ENCODE results near the gene UBA52. TPM values are rescaled to one million over a fixed set of nuclear protein-coding genes. Genes with fewer than 3 reads are reported as not detected.
A peak's percentile ranks its signal among the peaks of the same experiment; 100 is the strongest.
"Not testable (repeated sequence)": the region's sequence is repeated elsewhere in the genome, so short reads cannot be mapped to it uniquely, and the experiment has no call there.

Gene UBA52
- total RNA-seq = 1,539 TPM

DNA sequence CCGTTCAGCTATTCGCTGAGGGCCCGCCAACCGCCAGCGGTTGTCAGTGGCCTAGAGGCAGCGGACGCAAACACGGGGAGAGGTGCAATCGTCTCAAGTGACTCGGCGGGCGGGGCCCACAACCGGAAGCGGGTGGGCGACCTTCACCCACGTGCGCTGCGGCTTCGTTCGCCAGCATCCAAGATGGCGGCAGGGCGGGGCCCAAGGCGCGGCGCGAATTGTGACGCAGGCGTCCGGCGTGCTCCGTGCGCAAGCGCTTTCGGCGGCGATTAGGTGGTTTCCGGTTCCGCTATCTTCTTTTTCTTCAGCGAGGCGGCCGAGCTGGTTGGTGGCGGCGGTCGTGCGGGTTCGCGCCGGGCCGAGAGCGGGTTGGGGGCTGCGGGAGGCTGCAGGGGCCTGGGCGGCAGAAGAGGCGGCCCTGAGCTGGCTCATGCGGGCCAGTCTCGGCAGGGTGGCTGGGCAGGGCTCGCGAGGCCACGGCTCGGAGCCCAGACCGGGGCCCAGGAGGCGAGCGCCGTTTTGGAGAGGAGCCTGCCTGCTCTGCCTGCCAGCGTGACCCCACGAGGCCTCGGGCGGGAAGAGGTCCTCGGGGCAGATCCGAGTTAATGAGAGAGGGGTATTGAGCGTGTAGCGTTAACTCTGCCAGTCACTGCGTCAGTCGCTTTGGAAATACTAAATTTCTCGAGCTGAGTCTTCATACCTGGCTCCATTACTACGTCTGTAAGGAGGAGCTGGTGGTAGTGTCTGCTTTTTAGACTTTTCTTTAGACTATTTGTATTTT is at the start of gene UBA52:
UBA52 (plus strand) TSS at position 294 of the 781 bp plus-strand sequence. CDS start 1,444 bp downstream, outside the sequence.
- peak; percentile 97 to 98 (median 98) for DNase-seq (ENCODE audit: low read depth in 2 of 3, low spot score in 2 of 3)

DNA sequence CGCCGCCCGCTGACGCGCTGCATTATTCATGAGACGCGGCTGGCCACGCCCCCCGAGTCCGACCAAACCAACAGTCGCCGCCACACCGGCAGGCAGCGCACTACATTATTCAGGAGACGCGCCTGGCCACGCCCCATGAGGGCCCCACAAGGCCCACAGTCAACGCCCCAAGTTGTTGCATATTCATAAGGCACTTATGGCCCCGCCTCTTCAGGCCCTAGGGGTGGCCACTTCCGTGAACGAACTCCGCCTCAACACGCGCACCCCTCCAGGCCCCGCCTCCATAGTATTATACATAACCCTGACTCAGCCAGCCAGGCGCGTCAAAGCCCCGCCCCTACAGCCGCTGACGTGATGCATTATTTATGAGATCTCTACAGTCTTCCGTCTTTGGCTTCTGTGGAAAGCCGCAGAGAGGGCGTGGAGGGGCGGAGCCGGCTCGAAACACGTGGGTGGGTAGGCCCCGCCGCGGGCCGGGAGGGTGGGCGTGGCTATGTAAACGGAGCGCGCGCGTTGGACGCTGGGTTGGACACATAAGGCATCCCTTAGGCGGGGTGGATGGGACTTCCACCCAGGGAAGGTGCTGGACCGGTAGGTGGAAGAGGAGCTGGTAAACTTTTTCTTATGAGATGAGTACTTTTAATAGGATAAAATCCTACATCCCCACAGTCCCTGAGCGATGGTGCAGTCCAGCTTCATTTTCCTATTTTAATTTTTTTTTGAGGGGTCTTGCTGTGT is 49.4 kb upstream of the UBA52 start:
- peak; percentile 99 to 100 (median 100) for DNase-seq (ENCODE audit: low read depth in 2 of 3, low spot score in 2 of 3)

DNA sequence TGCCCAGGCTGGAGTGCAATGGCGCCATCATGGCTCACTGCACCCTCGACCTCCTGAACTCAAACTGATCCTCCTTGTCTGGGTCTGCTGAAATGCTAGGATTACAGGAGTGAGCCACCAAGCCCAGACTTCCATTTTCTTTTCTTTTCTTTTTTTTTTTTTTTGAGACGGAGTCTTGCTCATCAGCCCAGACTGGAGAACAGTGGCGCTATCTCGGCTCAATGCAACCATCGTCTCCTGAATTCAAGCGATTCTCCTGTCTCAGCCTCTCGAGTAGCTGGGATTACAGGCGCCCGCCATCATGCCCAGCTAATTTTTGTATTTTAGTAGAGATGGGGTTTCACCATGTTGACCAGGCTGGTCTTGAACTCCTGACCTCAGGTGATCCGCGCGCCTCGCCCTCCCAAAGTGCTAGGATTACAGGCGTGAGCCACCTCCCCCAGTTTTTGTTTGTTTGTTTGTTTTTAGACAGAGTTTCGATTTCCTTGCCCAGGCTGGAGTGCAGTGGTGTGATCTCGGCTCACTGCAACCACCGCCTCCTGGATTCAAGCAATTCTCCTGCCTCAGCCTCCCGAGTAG is 48.7 kb upstream of the UBA52 start:
- DNase-seq (ENCODE audit: low read depth in 2 of 3, low spot score in 2 of 3) = not testable (repeated sequence)

DNA sequence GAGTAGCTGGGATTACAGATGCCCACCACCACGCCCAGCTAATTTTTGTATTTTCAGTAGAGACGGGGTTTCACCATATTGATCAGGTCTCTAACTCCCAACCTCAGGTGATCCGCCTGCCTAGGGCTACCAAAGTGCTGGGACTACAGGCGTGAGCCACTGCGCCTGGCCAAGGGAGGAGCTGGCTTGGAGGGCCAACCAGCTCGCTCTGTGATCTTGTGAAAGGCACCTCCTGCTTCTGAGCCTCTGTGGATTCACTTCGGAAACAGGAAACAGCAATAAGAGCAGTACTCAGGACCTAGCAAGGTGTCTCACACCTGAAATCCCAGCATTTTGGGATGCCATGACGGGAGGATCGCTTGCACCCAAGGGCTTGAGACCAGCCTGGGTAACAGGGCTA is 47.8 kb upstream of the UBA52 start:
- DNase-seq (ENCODE audit: low read depth in 2 of 3, low spot score in 2 of 3) = no peak

DNA sequence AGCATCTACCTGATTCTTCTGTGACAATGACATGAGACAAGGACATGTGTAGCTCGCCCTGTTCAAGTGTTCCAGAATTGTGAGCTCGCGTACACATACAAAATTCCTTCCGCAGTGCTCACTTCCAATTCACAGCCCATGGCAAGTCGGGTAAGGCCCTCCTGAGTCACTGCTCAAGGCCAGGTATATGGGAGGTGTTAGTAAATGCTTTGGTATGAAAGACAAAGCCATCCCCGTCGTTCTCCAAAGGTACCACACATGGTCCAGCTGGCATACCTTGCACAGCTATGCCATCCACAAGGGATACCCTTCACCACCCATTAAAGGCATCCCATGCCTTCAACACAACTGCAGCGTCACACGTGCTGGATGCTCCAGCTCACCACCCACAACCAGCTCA is 45.3 kb upstream of the UBA52 start:
- no peak for DNase-seq (ENCODE audit: low read depth in 2 of 3, low spot score in 2 of 3)

DNA sequence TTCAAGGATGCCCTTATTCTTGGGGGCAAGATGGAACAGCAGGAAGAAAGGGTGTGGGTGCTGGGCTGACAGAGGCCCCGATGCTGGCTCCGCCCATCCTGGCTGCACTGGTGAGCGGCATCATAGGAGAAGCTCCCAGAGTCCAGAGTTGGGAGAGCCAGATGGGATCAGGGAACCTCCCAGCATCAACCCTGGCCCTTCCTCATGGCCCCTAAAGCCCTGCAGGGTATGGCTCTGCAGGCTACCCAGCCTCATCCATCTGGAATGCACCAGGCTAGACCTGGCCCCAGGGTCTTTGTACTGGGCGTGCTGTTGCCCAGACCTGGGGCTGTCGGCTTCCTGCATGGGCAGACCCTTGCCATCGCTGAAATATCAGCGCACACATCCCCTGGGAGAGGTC is 41.9 kb upstream of the UBA52 start:
- no peak for DNase-seq (ENCODE audit: low read depth in 2 of 3, low spot score in 2 of 3)

DNA sequence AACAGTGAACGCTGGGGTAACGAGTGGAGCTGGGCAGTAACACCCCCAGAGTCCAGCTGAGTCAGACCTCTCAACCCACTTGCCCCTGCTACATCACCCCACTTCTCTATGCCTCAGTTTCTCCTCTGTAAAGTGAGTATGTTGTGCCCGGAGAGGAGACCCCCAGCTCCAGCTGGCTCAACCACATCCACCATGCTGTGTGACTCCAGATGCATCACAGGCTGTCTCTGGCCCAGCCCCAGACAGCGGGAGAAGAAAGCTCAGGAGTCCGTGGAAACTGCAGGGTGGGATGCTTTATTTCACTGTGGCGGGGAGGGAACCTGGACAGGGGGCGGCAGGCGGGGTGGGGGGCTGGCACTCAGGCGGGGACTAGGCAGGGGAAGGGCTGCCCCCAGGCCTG is 40.2 kb upstream of the UBA52 start:
- DNase-seq (ENCODE audit: low read depth in 2 of 3, low spot score in 2 of 3) = no peak

DNA sequence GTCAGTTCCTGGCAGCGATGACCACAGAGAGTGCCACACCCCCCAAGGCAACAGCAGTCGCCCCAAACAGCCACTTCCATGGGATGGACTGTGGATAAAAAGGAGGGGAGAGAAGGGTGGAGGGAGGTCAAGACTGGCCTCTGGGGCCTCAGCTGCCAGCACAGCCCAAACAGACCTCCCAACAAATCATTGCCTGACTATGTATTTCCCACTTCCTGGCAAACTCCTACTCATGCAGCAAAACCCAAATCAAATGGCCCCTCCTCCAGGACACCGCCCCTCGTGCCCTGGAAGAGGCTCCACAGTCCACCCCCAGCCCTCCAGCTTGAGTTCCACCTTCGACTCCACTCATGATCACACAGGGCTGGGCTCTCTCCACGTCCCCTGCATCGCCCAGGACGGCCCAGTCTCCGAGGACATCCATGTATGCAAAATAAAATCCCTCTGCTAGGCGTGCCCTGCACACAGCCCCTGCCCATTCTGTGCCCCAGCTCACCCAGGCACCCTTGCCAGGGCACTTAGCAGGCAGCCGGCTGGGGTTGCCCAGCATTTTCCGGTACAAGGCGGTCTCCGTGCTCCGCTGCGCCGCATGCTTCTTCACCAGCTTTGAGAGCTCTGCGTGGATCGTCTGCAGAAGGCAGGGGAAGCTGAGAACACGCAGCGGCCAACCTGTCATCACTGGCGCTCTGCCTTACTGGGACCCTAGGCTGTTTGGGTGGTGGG is 39.3 kb upstream of the UBA52 start:
- no peak for DNase-seq (ENCODE audit: low read depth in 2 of 3, low spot score in 2 of 3)

DNA sequence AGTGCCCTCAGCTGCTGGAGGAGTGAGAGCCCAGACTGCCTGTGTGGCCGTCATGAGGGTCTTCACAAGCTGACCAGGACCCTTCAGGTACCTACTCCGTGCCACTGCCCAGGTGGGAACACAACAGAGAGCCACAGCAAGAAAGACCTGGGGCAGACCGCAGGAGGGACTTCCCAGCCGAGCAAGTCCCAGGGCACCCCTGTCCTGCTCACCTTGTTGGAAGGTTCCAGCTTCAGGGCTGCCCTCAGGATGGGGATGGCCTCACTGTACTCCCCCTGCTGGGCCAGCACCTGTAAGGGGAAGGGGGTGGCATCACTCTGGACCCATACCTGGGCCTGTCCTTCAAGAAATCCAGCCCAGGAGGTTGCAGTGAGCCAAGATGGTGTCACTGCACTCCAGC is 38.6 kb upstream of the UBA52 start:
- no peak for DNase-seq (ENCODE audit: low read depth in 2 of 3, low spot score in 2 of 3)

DNA sequence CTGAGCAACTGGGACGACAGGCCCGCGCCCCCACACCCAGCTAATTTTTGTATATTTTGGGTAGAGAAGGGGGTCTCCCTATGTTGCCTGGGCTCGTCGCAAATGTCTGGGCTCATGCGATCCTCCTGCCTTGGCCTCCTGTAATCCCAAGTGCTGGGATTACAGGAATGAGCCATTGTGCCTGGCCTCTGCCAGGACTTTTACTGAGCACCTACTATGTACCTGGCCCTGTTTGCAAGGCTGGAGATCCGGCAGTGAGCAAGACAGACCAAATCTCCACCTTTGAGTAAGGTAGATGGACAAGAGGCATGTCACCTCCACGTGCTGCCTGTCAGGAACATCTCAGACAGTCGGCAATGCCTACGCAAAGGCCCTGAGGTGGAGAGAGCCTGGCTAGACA is 35.2 kb upstream of the UBA52 start:
- no peak for DNase-seq (ENCODE audit: low read depth in 2 of 3, low spot score in 2 of 3)

DNA sequence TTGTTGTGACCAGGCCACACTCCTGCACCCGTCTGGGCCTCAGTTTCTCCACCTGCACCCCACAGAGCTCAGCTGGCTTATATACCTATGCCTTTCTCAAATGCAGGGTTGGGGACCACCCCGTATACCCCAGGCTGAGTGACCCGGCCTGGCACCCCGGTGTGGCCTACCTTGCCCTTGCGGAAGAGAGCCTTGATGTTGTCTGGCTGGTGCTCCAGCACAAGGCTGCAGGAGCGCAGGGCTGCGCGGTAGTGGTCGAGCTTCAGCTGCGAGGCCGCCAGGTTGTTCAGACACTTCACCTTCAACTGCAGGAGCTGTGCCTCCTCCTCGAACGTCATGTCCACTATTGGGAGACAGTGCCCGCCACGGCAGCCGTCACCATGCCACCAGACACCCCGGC is 34.2 kb upstream of the UBA52 start:
- no peak for DNase-seq (ENCODE audit: low read depth in 2 of 3, low spot score in 2 of 3)

DNA sequence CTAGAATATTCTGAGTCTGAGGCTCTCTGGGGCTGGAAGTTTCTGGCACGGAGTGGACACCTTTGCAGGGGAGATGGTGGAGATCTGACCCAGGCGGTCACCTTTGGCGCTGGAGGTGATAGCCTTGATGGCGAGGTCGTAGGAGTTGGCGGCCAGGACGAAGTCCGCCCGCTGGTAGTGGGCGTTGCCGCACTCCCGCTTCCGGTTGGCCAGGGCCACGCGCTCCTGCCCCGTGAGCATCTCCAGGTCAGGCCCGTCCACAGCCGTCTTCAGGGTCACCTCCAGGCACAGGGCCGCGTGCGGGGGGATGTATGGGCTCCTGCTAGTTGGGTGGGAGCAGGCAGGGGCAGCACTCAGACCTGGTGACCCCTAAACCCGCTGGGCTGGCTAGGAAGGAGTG is 33.5 kb upstream of the UBA52 start:
- no peak for DNase-seq (ENCODE audit: low read depth in 2 of 3, low spot score in 2 of 3)

DNA sequence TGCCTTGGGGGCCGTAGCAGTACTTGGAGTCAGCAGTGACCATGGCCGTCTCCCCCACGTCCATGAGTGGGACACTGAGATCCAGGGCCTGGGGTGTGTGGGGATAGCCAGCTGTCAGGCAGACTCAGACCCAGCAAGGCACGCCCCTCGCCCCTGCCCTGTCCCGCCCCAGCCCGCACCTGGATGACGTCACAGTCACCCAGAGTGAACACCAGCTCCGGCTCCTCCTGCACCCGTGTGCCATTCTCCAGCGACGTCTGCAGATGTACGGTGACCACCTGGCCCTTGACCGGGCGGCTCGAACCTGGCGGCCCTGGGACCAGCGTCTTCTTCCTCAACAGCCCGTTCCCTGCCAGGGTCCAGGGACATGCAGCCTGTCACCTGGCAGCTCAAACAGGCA is 32.3 kb upstream of the UBA52 start:
- DNase-seq (ENCODE audit: low read depth in 2 of 3, low spot score in 2 of 3) = no peak

DNA sequence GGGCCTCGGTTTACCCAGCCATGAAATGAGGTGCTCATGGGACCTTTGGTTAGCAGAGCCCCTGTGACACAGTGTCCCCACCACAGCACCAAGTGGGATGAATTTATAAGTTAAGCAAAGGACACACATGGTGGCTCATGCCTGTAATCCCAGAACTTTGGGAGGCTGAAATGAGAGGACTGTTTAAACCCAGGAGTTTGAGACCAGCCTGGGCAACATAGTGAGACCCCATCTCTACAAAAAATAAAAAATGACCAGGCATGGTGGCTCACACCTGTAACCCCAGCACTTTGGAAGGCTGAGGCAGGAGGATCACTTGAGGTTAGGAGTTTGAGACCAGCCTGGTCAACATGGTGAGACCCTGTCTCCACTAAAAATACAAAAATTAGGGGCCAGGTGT is 31.5 kb upstream of the UBA52 start:
- not testable (repeated sequence) for DNase-seq (ENCODE audit: low read depth in 2 of 3, low spot score in 2 of 3)

DNA sequence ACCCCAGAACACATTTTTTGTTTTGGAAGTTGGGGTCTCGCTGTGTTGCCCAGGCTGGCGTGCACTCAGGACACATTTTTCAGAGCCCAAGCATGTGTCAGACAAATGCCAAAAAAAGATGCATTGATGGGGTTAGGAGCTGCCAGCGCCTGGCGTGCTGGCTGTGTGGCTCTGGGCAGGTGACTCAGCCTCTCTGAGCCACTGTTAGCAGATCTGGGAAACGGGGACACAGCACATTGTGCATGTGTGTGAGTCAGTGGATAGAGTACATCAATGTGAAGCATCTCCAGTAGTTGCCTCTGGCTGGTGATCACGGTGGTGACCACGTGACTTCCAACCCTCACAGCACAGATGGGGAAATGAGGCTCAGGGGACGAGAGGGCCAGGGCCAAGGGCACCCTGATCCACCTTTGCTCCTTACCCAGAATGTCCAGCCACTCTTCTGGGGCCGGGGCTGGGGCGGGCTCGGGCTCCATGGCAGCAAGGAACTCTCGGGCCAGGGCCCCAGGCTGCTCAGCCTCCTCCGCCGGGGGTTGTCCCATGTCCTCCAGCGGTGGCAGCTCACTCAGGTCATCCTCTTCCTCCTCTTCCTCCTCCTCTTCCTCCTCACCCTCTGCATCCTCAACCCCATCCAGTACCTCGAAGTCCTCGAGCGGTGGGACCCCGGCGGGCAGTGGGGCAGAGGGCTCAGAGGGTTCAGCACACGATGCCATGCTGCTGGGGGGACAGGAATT is 30.2 kb upstream of the UBA52 start:
- DNase-seq (ENCODE audit: low read depth in 2 of 3, low spot score in 2 of 3) = no peak

DNA sequence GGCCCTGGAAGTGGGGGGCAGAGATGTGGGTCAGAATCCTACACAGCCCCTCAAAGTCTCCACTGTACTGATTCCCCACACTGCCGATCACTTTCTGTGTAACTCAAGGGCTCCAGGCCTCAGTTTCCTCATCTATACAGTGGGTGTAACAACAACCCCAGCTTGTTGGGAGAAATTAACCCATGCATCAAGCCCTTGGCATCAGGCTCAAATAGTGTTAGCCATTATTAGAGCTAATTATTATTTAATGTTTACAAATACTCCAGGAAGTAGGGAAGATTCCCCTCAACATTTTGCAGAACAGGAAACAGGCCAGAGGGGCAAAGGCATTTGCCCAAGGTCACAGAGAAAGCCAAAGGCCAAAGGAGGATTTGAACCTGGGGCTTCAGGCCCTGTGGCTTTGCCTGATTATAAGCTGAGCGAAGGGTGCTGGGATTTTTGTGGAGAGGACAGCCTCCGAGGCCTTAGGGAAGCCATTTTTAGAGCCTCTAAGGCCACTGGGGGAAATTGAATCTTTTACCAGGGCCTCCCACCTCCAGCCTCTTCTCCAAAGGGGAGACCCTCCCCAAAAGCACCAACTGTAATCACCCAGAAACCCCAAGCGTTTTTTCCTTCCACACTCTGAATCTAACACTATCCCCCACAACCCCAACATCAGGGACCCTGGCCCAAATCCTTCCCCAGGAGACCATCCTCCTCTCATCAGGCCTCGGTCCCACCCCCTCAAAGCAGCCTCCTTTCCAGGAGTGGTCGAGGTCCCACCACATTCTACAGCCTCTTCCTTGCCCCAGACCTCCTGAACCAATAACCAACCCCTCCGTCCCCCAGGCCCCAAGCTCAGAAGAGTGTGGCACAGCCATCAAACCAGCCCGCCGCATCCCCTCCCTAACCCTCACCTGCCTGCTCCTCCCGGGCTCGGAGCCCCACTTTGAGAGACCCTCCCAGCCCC is 29.4 kb upstream of the UBA52 start:
- no peak for DNase-seq (ENCODE audit: low read depth in 2 of 3, low spot score in 2 of 3)

DNA sequence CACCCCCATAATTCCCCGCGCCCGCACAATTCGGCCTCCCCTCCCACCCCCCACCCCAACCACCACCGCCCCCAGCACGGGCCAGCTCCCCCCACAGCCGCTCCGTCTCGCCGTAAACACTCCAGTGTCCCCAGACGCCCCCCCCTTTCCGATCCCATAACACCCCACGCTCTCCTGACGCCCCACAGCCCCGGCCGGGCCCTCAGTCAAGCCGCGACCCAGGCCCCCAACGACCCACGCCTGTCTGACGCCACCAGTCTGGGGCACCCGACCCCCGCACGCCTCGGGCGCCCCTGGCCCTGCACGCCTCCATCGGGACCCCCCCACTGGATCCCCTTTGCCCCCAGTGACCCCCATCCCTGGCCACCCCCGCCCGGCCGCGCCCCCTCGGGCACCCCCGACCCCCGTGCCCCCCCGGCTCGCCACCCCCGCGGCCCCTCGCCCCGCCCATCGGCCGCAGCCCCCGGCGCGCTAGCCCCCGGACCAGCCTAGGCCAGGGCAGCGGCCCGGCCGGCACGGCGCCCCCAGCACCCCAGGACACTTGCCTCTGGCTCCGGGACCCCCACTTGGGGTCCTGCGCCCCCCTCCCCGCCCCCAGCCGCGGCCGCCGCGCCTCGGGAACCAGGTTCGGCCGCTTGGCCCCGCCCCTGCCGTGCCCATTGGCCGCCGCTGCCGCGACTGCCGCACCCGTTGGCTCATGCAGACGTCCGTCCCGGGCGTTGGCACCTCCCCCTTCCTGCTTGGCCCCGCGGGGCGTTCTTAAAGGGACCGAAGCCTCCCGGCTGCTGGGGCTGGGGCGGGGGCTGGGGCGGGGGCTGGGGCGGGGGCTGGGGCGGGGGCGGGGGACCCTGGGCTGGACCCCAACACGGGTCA is 28.5 kb upstream of the UBA52 start, which contains the start of gene FKBP8:
FKBP8 (minus strand) TSS at position 633 of the 873 bp plus-strand sequence. CDS start 1,603 bp downstream, outside the sequence.
- peak; percentile 70 to 93 (median 85) for DNase-seq (ENCODE audit: low read depth in 2 of 3, low spot score in 2 of 3)

DNA sequence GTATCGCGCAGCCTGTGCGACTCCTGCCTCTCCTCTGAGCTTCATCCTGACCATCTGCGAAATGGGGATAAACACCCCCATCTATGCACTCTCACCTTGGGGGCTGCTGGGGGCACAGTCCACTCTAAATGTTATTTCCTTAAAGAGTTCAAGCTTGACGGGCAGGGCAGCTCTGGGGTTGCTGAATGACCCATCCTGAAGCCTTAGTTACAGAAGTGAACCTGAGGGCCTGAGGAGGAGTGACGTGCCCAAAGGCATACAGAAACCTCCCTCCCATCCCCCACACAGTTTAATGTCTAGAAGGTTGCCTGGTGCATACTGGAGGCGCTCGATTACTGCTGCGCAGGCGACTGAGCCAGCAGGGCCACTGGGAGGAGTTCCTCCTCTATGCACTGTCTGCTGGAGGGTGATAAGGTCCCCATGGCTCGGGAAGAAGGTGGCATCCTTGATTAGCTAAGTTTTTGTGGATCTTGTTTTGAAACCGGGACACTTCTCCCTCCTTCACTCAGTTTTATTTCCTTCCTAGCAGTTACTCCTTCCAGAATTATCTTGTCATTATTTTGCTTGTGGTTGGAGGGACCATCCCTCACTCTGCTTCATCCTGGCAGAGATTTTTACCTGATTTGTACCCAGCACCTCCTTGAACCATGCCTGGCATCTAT is 27.7 kb upstream of the UBA52 start:
- DNase-seq (ENCODE audit: low read depth in 2 of 3, low spot score in 2 of 3) = peak; percentile 57 to 84 (median 78)

All from hematopoietic multipotent progenitor cell (in vitro differentiated cells).